ENCODE results near the gene KCNQ5.
"Not testable (repeated sequence)": the region's sequence is repeated elsewhere in the genome, so short reads cannot be mapped to it uniquely, and the experiment has no call there.

KCNQ5 gene

DNA sequence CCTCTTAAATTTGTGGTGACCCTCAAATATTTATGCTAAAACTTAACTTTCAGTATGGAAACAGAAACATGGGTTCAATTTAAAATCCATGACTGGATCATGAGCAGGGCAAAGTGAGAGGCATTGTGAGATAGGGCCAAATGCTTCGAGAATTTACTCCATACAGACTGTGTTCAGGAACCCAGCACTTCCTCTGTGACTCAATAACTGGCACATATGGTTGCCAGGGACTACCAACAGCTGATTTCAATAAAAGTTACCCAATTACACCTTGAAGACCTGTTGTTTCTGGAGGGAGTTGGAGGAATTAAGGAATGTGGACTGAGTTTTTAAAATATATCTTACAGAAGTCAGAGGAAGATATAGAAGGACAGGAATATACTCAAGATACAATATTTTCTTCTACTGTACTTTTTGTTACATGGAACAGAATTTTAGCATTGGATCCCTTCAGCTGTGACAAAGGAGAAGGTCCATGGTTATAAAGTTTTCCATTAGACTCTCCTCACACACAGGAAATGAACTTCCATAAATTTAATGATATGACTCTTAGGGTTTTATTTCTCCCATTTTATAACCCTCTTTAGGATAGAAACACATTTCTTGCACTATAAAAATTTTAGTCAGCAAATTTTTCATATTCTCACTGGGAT is 344.9 kb downstream of the KCNQ5 start:
- DNase-seq: no peak

GRCh38 chr6:72967329-72967728 is 345.5 kb downstream of the KCNQ5 start:
- DNase-seq: no peak

- no peak for DNase-seq
Measured at GRCh38 chr6:72968704-72969103, 346.8 kb downstream of the KCNQ5 start.

DNA sequence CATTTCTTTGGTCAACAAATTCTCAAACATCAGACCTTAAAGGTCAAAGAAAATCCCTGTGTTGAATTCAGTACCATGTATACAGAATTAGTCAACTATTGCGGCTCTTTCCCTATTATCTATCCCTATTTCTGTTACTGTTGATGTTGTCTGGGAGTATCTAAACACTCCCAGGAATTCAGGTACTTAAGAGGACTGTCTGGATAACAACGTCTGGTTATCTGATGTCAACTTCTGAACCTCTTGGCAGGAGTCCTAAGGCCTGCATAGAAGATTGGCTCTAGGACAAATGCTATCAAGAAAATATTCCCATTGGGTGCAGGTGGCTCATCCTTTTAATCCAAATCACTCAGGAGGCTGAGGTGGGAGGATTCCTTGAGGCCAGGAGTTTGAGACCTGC is 347.8 kb downstream of the KCNQ5 start:
- no peak for DNase-seq

DNA sequence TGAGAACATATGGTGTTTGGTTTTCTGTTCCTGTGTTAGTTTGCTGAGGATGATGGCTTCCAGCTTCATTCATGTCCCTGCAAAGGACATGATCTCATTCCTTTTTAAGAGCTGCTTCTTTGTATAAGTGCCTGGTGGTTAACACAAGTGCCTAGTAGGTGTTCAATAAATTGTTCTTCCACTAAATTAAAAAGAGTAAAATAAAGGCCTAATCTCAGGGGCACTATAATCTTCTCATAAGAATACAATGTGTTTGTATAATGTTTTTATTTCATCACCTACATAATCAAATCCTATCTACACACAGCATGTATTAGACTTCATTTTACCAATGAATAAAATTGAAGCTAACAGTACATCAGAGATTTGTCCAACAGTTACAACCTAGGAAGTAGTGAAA is 350.7 kb downstream of the KCNQ5 start:
- DNase-seq: peak; percentile 3

DNA sequence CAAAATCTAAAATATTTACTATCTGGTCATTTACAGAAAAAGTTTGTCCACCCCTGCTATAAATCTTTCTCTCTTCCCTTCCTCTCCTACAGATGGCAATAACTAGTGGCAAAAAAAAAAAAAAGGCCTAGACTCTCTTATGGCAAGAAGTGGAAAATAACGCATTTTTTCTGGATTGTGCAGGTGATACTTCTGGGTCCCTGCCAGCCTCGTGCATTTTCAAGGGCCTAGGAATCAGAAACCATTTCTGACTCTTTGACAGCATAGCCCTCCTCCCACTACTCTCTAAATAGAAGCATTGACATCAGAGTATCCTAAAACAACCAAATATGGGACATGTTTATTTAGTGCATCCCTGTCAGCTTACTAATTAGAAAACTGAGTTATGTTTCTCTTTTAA is 352.4 kb downstream of the KCNQ5 start:
- no peak for DNase-seq

GRCh38 chr6:72975352-72975752 is 353.5 kb downstream of the KCNQ5 start:
- no peak for DNase-seq

DNA sequence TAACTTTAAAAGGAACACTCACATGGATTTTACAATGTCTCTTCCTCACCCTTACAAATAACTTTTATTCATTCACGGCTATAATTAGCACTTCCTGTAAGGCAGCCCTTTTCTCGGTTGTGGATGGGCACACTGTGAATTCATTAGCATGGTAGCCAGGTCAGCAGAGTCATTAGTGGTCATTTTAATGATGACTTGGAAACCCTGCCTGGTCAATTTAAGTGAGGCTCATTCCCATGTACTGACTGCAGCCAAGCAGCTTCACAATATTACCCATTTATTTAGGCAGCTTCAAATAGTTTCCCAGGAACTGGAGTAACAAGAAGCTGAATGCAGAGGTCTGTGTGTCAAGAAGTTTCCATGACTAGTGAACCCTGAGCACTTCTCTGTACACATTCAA is 354.6 kb downstream of the KCNQ5 start:
- no peak for DNase-seq

DNA sequence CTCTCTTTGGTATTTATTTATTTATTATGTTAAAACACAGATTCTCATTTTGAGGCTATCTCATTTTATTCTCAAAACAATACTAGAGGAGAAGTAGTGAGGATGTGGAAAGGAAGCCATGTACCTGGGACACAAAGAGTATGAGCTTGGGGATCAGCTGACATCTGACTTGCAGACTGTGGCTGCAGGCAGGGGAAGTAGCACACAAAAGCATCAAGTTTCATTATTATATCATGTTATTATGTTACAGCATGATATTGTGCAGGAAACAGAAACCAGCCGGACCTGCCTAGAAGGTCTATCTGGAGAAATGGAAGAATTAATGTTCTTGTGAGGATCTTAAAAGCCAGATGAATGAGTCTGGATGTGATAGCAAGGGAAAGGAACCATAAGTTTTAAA is 355.2 kb downstream of the KCNQ5 start:
- no peak for DNase-seq

DNA sequence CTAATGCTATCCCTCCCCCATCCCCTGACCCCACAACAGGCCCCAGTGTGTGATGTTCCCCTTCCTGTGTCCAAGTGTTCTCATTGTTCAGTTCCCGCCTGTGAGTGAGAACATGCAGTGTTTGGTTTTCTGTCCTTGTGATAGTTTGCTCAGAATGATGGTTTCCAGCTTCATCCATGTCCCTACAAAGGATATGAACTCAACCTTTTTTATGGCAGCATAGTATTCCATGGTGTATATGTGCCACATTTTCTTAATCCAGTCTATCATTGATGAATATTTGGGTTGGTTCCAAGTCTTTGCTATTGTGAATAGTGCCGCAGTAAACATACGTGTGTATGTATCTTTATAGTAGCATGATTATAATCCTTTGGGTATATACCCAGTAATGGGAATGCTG is 356.9 kb downstream of the KCNQ5 start:
- not testable (repeated sequence) for DNase-seq

GRCh38 chr6:72984189-72984831 is 362.4 kb downstream of the KCNQ5 start:
- DNase-seq: not testable (repeated sequence)

DNA sequence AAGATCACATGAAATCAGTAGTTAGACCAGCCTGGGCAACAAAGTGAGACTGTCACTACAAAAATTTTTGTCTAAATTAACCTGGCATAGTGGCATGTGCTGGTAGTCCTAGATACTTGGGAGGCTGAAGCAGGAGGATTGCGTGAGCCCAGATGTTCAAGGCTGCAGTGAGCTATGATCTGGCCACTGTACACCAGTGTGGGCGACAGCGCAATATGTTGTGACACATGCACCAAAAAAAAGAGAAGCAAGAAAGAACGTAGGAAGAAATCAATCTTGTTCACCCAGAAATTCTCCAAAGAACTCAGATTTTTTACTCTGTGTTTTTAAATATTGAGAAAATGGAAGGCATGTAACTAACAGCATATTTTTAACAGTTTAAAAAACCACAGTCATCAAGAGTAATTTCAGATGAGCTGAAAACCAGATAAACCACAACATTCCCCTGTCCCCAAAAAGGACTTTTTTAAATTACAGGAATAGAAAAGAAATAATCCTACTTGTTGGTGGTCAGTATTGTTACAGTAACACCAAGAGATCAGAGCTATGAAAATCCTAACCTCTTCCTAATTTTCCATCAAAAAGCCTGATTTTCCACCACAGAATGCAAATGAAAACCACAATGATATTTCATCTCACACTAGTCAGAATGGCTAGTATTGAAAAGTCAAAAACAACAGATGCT is 363.3 kb downstream of the KCNQ5 start:
- DNase-seq: no peak

- DNase-seq: no peak
Measured at GRCh38 chr6:72987301-72987700, 365.4 kb downstream of the KCNQ5 start.

DNA sequence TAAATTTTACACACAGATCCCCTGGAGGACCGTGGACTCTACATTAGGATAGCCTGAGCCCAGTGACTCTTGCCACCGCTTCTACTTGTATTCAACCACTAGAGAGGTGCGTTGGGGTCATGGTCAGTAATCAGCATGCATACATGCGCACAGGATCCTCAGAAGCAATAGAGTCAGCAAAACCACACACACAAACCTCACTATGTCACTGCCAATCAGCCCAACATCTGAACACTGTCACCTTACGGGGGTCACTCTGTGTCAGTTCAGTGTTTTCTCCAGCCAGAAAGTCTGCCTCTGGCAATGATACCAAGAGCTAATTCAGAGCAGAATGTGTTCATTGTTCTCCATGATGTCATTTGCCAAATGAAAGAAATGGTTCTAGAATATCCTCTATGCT is 378.1 kb downstream of the KCNQ5 start:
- DNase-seq: no peak

DNA sequence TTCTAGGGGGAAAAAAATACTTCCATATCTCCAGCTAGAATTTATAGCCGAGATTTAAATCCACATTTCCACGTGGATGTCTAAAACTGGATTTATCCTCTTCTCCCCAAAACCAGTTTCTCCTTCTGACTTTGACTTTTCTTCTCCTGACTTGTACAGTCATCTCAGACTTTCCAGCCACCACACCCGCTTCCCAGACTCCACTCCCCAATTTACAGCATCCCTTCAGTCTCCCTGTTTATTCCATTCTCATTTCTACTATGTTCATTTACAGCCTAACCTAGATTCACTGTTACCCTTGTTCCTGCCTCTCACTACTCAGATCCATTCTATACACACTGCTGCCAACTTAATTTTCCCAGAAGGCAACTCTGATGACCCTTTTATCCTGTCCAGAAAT is 378.6 kb downstream of the KCNQ5 start:
- DNase-seq: no peak

DNA sequence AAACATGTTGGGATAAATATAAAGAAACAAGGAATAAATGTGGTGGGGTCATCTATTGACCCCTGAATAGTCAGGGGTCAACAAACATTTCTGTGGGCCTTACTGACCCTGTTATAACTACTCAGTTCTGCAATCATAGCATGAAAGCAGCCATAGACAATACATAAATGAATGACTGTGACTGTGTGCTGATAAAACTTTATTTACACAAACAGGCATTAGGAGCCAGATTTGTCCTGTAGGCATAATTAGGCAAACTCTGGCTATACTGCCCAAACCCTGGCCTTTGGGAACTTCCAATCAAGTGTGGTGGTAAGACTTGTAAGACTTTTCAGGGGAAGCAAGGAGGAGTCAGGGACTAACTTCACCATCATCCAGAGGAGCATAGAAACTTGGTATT is 380.7 kb downstream of the KCNQ5 start:
- DNase-seq: no peak

GRCh38 chr6:73003302-73003701 is 381.4 kb downstream of the KCNQ5 start:
- DNase-seq: no peak

GRCh38 chr6:73004231-73004630 is 382.4 kb downstream of the KCNQ5 start:
- no peak for DNase-seq

GRCh38 chr6:73004861-73005260 is 383.0 kb downstream of the KCNQ5 start:
- DNase-seq: no peak

- no peak for DNase-seq
Measured at GRCh38 chr6:73006146-73006545, 384.3 kb downstream of the KCNQ5 start.

DNA sequence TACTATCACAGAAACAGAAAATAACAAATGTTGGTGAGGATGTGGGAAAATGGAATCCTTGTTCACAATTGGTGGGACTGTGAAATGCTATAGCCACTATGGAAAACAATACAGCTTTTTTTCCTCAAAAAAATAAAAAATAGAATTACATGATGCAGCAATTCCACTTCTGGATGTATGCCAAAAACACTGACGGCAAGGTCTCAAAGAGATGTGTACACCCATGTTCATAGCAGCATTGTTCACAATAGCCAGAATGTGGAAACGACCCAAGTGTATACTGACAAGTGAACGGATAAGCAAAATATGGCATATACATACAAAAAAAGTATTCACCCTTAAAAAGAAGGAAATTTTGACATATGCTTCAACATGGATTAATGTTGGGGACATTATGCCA is 390.1 kb downstream of the KCNQ5 start:
- DNase-seq: no peak

GRCh38 chr6:73017476-73017875 is 395.6 kb downstream of the KCNQ5 start:
- DNase-seq: no peak

- DNase-seq: no peak
Measured at GRCh38 chr6:73024598-73024997, 402.7 kb downstream of the KCNQ5 start.

DNA sequence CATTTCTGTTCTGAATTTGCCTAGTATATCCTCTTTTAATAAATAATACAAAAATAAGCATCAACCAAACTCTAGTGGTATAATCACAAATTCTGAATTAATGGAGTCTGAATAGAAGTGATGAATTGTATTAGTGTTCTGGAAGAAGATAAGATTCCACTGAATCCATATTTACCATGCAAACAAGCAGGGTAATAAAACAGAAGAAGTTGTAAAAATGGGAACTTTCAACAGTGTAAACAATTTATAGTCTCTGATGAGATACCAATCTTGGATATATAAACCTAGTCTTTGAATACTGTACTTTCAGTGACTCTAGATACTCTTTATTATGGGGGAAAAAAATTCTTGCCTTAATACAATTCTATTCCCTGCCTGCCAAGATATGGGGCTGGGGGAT is 405.8 kb downstream of the KCNQ5 start:
- DNase-seq: no peak

Data from NCI-H1436 treated with DMSO at 0.1 percent for 48 hours (cell line).